ENCODE results near the gene SPINDOC. TPM values are rescaled to one million over a fixed set of nuclear protein-coding genes. Genes with fewer than 3 reads are reported as not detected.
"Not testable (repeated sequence)": the region's sequence is repeated elsewhere in the genome, so short reads cannot be mapped to it uniquely, and the experiment has no call there.

The SPINDOC gene
- polyA plus RNA-seq, 1 experiment = 24.4 TPM

- H3K27me3 ChIP-seq (ENCODE audit: control insufficient read depth, insufficient read depth, low read length) = no peaks in the 10 kb centered on the region
- no peak for DNase-seq (ENCODE audit: low read depth)
- peaks cover 1% of the 10 kb centered on the region for H3K36me3 ChIP-seq (ENCODE audit: control insufficient read depth, insufficient read depth, low read length)
- no peak for TF ChIP-seq CTCF (IDR thresholded peaks at IDR 0.05; ENCODE audit: insufficient read depth, low read depth, low read length)
- no peak overlapping the region for H3K4me3 ChIP-seq (ENCODE audit: low read depth, low read length)
- CTCF ChIA-PET = interaction anchor here (0.7 kb wide), 1 partner anchor 171 kb away, joined by 3 read pairs; no protein-coding TSS in a partner anchor
- POLR2A ChIA-PET = no interaction called here
Observed at GRCh38 chr11:63853476-63853875, 40.2 kb downstream of the SPINDOC start.

GRCh38 chr11:63854696-63855095, 41.4 kb downstream of the SPINDOC start:
- no peaks in the 10 kb centered on the region for H3K27me3 ChIP-seq (ENCODE audit: control insufficient read depth, insufficient read depth, low read length)
- POLR2A ChIA-PET = no interaction called here
- DNase-seq (ENCODE audit: low read depth) = no peak
- CTCF ChIA-PET = no interaction called here
- H3K4me3 ChIP-seq (ENCODE audit: low read depth, low read length) = no peak overlapping the region
- TF ChIP-seq CTCF (IDR thresholded peaks at IDR 0.05; ENCODE audit: insufficient read depth, low read depth, low read length) = no peak
- H3K36me3 ChIP-seq (ENCODE audit: control insufficient read depth, insufficient read depth, low read length) = no peaks in the 10 kb centered on the region; the same call in none of the 2 replicates

GRCh38 chr11:63855975-63856374, 42.7 kb downstream of the SPINDOC start:
- CTCF ChIA-PET = interaction anchor here (1.3 kb wide), 1 partner anchor 9 kb away, joined by 4 read pairs; no protein-coding TSS in a partner anchor
- Histone ChIP-seq H3K36me3 (ENCODE audit: control insufficient read depth, insufficient read depth, low read length) (no peaks in the 10 kb centered on the region; the same call in none of the 2 replicates), H3K4me3 (ENCODE audit: low read depth, low read length) (no peak overlapping the region), H3K27me3 (ENCODE audit: control insufficient read depth, insufficient read depth, low read length) (no peaks in the 10 kb centered on the region)
- TF ChIP-seq CTCF (IDR thresholded peaks at IDR 0.05; ENCODE audit: insufficient read depth, low read depth, low read length) = no peak
- POLR2A ChIA-PET = interaction anchor here (0.7 kb wide), 1 partner anchor 102 kb away, joined by 14 read pairs; no protein-coding TSS in a partner anchor
- no peak for DNase-seq (ENCODE audit: low read depth)

- Histone ChIP-seq H3K36me3 (ENCODE audit: control insufficient read depth, insufficient read depth, low read length) (peaks cover 4% of the 10 kb centered on the region), H3K4me3 (ENCODE audit: low read depth, low read length) (no peak overlapping the region), H3K27me3 (ENCODE audit: control insufficient read depth, insufficient read depth, low read length) (no peaks in the 10 kb centered on the region)
- POLR2A ChIA-PET = no interaction called here
- TF ChIP-seq CTCF (IDR thresholded peaks at IDR 0.05; ENCODE audit: insufficient read depth, low read depth, low read length) = no peak
- DNase-seq (ENCODE audit: low read depth) = no peak
- CTCF ChIA-PET = interaction anchor here (0.6 kb wide), 1 partner anchor 35 kb away, joined by 3 read pairs; no protein-coding TSS in a partner anchor
Observed at GRCh38 chr11:63858628-63859550, 45.6 kb downstream of the SPINDOC start.

GRCh38 chr11:63862923-63863322, 49.7 kb downstream of the SPINDOC start:
- no peak overlapping the region for H3K4me3 ChIP-seq (ENCODE audit: low read depth, low read length)
- ChIA-PET CTCF (interaction anchor here (0.6 to 1.4 kb wide), 4 partner anchors 9 to 25 kb away, joined by 3 to 6 read pairs (median 3); no protein-coding TSS in a partner anchor), POLR2A (no interaction called here)
- H3K27me3 ChIP-seq (ENCODE audit: control insufficient read depth, insufficient read depth, low read length) = no peaks in the 10 kb centered on the region
- peaks cover 4% of the 10 kb centered on the region for H3K36me3 ChIP-seq (ENCODE audit: control insufficient read depth, insufficient read depth, low read length)
- no peak for TF ChIP-seq CTCF (IDR thresholded peaks at IDR 0.05; ENCODE audit: insufficient read depth, low read depth, low read length)
- DNase-seq (ENCODE audit: low read depth) = no peak

- H3K27me3 ChIP-seq (ENCODE audit: control insufficient read depth, insufficient read depth, low read length); POLR2A ChIA-PET; H3K36me3 ChIP-seq (ENCODE audit: control insufficient read depth, insufficient read depth, low read length); H3K4me3 ChIP-seq (ENCODE audit: low read depth, low read length); DNase-seq (ENCODE audit: low read depth): not testable (repeated sequence)
- CTCF ChIA-PET = interaction anchor here (1.0 kb wide), 1 partner anchor 13 kb away, joined by 6 read pairs; no protein-coding TSS in a partner anchor
Observed at GRCh38 chr11:63863620-63864019, 50.4 kb downstream of the SPINDOC start.
